ENCODE results near the gene RRAGC. TPM values are rescaled to one million over a fixed set of nuclear protein-coding genes. Genes with fewer than 3 reads are reported as not detected.

RRAGC gene
- total RNA-seq, 2 donors from 2014 or later, result 9.2 to 22.6 TPM

GRCh38 chr1:38833146-38833545 is 26.4 kb downstream of the RRAGC start:
- H3K27me3 ChIP-seq (replicated peaks; ENCODE audit: insufficient read depth), result no peaks in the 10 kb centered on the region
- TF ChIP-seq POLR2A (IDR thresholded peaks at IDR 0.05) (no peak), CTCF (IDR thresholded peaks at IDR 0.05) (no peak), POLR2AphosphoS5 (IDR thresholded peaks at IDR 0.05) (no peak)
- no peaks in the 10 kb centered on the region for H3K9me3 ChIP-seq
- H3K4me1 ChIP-seq (replicated peaks), result no peaks in the 10 kb centered on the region
- no peaks in the 10 kb centered on the region for H3K36me3 ChIP-seq
- WGBS, result 67% methylated on average over 3 of the region's 3 CpGs
- intact Hi-C loops (cut with DNase I), result loop anchor here (10.0 kb wide), 1 partner anchor 798 kb away; no protein-coding TSS in a partner anchor
- DNase-seq (ENCODE audit: low spot score), result no peak
- no peak overlapping the region for H3K4me3 ChIP-seq
- no peak overlapping the region for H3K27ac ChIP-seq

GRCh38 chr1:38832370-38832734 is 27.2 kb downstream of the RRAGC start:
- no peak overlapping the region for H3K4me3 ChIP-seq
- DNase-seq (ENCODE audit: low spot score), result no peak
- no peak for TF ChIP-seq POLR2AphosphoS5 (IDR thresholded peaks at IDR 0.05)
- TF ChIP-seq POLR2A (IDR thresholded peaks at IDR 0.05), result no peak
- no peak for TF ChIP-seq CTCF (IDR thresholded peaks at IDR 0.05)
- no peaks in the 10 kb centered on the region for H3K9me3 ChIP-seq
- no peaks in the 10 kb centered on the region for H3K4me1 ChIP-seq (replicated peaks)
- intact Hi-C loops (cut with DNase I), result loop anchor here (10.0 kb wide), 1 partner anchor 798 kb away; no protein-coding TSS in a partner anchor
- no peaks in the 10 kb centered on the region for H3K27me3 ChIP-seq (replicated peaks; ENCODE audit: insufficient read depth)
- H3K27ac ChIP-seq, result no peak overlapping the region
- H3K36me3 ChIP-seq, result no peaks in the 10 kb centered on the region
- WGBS, result 77% methylated on average over 3 of the region's 3 CpGs

- H3K9me3 ChIP-seq, result no peaks in the 10 kb centered on the region
- no peak overlapping the region for H3K4me3 ChIP-seq
- WGBS, result 86% methylated on average over 6 of the region's 6 CpGs
- intact Hi-C loops (cut with DNase I), result loop anchor here (10.0 kb wide), 1 partner anchor 797 kb away; no protein-coding TSS in a partner anchor
- no peak for DNase-seq (ENCODE audit: low spot score)
- no peaks in the 10 kb centered on the region for H3K4me1 ChIP-seq (replicated peaks)
- no peaks in the 10 kb centered on the region for H3K36me3 ChIP-seq
- no peak overlapping the region for H3K27ac ChIP-seq
- no peak for TF ChIP-seq POLR2AphosphoS5 (IDR thresholded peaks at IDR 0.05)
- TF ChIP-seq POLR2A (IDR thresholded peaks at IDR 0.05), result no peak
- no peak for TF ChIP-seq CTCF (IDR thresholded peaks at IDR 0.05)
- no peaks in the 10 kb centered on the region for H3K27me3 ChIP-seq (replicated peaks; ENCODE audit: insufficient read depth)
Measured at GRCh38 chr1:38831731-38832369, 27.7 kb downstream of the RRAGC start.

GRCh38 chr1:38829368-38829767 is 30.2 kb downstream of the RRAGC start:
- WGBS, result 27% methylated on average over 1 of the region's 1 CpG
- Histone ChIP-seq H3K9me3 (no peaks in the 10 kb centered on the region), H3K27ac (no peak overlapping the region), H3K4me3 (no peak overlapping the region), H3K4me1 (replicated peaks) (no peaks in the 10 kb centered on the region), H3K27me3 (replicated peaks; ENCODE audit: insufficient read depth) (no peaks in the 10 kb centered on the region), H3K36me3 (no peaks in the 10 kb centered on the region)
- DNase-seq (ENCODE audit: low spot score), result no peak
- intact Hi-C loops (cut with DNase I), result no loop called here
- TF ChIP-seq POLR2AphosphoS5 (IDR thresholded peaks at IDR 0.05) (no peak), CTCF (IDR thresholded peaks at IDR 0.05) (no peak), POLR2A (IDR thresholded peaks at IDR 0.05) (no peak)

- Histone ChIP-seq H3K27ac (no peak overlapping the region), H3K9me3 (no peaks in the 10 kb centered on the region), H3K4me3 (no peak overlapping the region), H3K27me3 (replicated peaks; ENCODE audit: insufficient read depth) (no peaks in the 10 kb centered on the region), H3K36me3 (no peaks in the 10 kb centered on the region), H3K4me1 (replicated peaks) (no peaks in the 10 kb centered on the region)
- intact Hi-C loops (cut with DNase I), result no loop called here
- no peak for DNase-seq (ENCODE audit: low spot score)
- TF ChIP-seq POLR2AphosphoS5 (IDR thresholded peaks at IDR 0.05), result no peak
- no peak for TF ChIP-seq POLR2A (IDR thresholded peaks at IDR 0.05)
- no peak for TF ChIP-seq CTCF (IDR thresholded peaks at IDR 0.05)
- 68% methylated on average over 2 of the region's 2 CpGs for WGBS
Measured at GRCh38 chr1:38827318-38827717, 32.3 kb downstream of the RRAGC start.

Data from prostate gland (tissue), 2 donors.